ENCODE measurements around the gene TDRD7. TPM values are rescaled to one million over a fixed set of nuclear protein-coding genes. Genes with fewer than 3 reads are reported as not detected.

TDRD7 gene
- total and polyA plus RNA-seq, 2 donors (not counting 1 experiment from before 2014, with no cell fraction given) = 11.5 to 19.7 TPM

- Histone ChIP-seq H3K36me3 (replicated peaks in 1 of 2; ENCODE audit: control extremely low read depth in 1 of 2, control insufficient read depth in 1 of 2, extremely low read depth in 1 of 2, insufficient read depth in 2 of 2, low read length in 1 of 2) (peaks cover 1 to 27% of the 10 kb centered on the region in 2 experiments), H3K9ac (ENCODE audit: low read length) (no peak overlapping the region), H2AFZ (ENCODE audit: insufficient read depth, low read depth, low read length, poor library complexity, severe bottlenecking) (no peak overlapping the region), H4K20me1 (ENCODE audit: control insufficient read depth, insufficient read depth, low read length, poor library complexity, severe bottlenecking) (no peaks in the 10 kb centered on the region), H3K4me1 (ENCODE audit: control insufficient read depth in 2 of 2, insufficient read depth in 2 of 2, low read length in 2 of 2) (no peaks in the 10 kb centered on the region), H3K4me3 (ENCODE audit: control extremely low read depth in 1 of 5, extremely low read depth in 1 of 5, insufficient read depth in 1 of 5, low read depth in 2 of 5, low read length in 4 of 5) (no peak overlapping the region), H3K4me2 (replicated peaks; ENCODE audit: low read depth, low read length, poor library complexity, severe bottlenecking) (no peak overlapping the region), H3K79me2 (ENCODE audit: control insufficient read depth, insufficient read depth, low read length) (no peaks in the 10 kb centered on the region), H3K9me3 (ENCODE audit: control extremely low read depth in 1 of 3, control insufficient read depth in 2 of 3, insufficient read depth in 1 of 3, low read length in 2 of 3) (no peaks in the 10 kb centered on the region), H3K27me3 (replicated peaks in 1 of 4; ENCODE audit: control extremely low read depth in 1 of 4, control insufficient read depth in 3 of 4, insufficient read depth in 4 of 4, low read length in 3 of 4) (no peaks in the 10 kb centered on the region), H3K27ac (ENCODE audit: low read length in 2 of 2) (no peak overlapping the region)
- intact Hi-C loops (cut with micrococcal nuclease) = no loop called here
- H3K9me3 Mint-ChIP-seq (ENCODE audit: insufficient read depth) = no peaks in the 10 kb centered on the region
- DNase-seq (no peak), ATAC-seq (ENCODE audit: low read depth) (no peak)
- no peak overlapping the region for H3K4me3 Mint-ChIP-seq
- no peak overlapping the region for H3K27ac Mint-ChIP-seq
- ChIA-PET POLR2A (no interaction called here), CTCF (no interaction called here)
- no peaks in the 10 kb centered on the region for H3K27me3 Mint-ChIP-seq
- TF ChIP-seq, protein P1, sequence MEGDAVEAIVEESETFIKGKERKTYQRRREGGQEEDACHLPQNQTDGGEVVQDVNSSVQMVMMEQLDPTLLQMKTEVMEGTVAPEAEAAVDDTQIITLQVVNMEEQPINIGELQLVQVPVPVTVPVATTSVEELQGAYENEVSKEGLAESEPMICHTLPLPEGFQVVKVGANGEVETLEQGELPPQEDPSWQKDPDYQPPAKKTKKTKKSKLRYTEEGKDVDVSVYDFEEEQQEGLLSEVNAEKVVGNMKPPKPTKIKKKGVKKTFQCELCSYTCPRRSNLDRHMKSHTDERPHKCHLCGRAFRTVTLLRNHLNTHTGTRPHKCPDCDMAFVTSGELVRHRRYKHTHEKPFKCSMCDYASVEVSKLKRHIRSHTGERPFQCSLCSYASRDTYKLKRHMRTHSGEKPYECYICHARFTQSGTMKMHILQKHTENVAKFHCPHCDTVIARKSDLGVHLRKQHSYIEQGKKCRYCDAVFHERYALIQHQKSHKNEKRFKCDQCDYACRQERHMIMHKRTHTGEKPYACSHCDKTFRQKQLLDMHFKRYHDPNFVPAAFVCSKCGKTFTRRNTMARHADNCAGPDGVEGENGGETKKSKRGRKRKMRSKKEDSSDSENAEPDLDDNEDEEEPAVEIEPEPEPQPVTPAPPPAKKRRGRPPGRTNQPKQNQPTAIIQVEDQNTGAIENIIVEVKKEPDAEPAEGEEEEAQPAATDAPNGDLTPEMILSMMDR (IDR thresholded peaks at IDR 0.05) = no peak
- TF ChIP-seq EZH2 (IDR thresholded peaks at IDR 0.05; ENCODE audit: borderline replicate concordance, insufficient read depth, low read depth, low read length, poor library complexity, severe bottlenecking) = no peak
- H3K4me1 Mint-ChIP-seq = peaks cover 2% of the 10 kb centered on the region
Measured at GRCh38 chr9:97438666-97439065, 26.8 kb downstream of the TDRD7 start.

- Histone ChIP-seq H3K79me2 (ENCODE audit: control insufficient read depth, insufficient read depth, low read length) (no peaks in the 10 kb centered on the region), H3K4me1 (ENCODE audit: control insufficient read depth in 2 of 2, insufficient read depth in 2 of 2, low read length in 2 of 2) (no peaks in the 10 kb centered on the region), H3K27me3 (replicated peaks in 1 of 4; ENCODE audit: control extremely low read depth in 1 of 4, control insufficient read depth in 3 of 4, insufficient read depth in 4 of 4, low read length in 3 of 4) (no peaks in the 10 kb centered on the region), H3K4me2 (replicated peaks; ENCODE audit: low read depth, low read length, poor library complexity, severe bottlenecking) (no peak overlapping the region), H3K9ac (ENCODE audit: low read length) (no peak overlapping the region), H4K20me1 (ENCODE audit: control insufficient read depth, insufficient read depth, low read length, poor library complexity, severe bottlenecking) (no peaks in the 10 kb centered on the region), H3K9me3 (ENCODE audit: control extremely low read depth in 1 of 3, control insufficient read depth in 2 of 3, insufficient read depth in 1 of 3, low read length in 2 of 3) (no peaks in the 10 kb centered on the region), H3K36me3 (replicated peaks in 1 of 2; ENCODE audit: control extremely low read depth in 1 of 2, control insufficient read depth in 1 of 2, extremely low read depth in 1 of 2, insufficient read depth in 2 of 2, low read length in 1 of 2) (peaks cover 1 to 21% of the 10 kb centered on the region in 2 experiments), H2AFZ (ENCODE audit: insufficient read depth, low read depth, low read length, poor library complexity, severe bottlenecking) (no peak overlapping the region), H3K27ac (ENCODE audit: low read length in 2 of 2) (no peak overlapping the region), H3K4me3 (ENCODE audit: control extremely low read depth in 1 of 5, extremely low read depth in 1 of 5, insufficient read depth in 1 of 5, low read depth in 2 of 5, low read length in 4 of 5) (no peak overlapping the region)
- no peak for DNase-seq
- TF ChIP-seq, protein P1 (IDR thresholded peaks at IDR 0.05) = no peak
- TF ChIP-seq EZH2 (IDR thresholded peaks at IDR 0.05; ENCODE audit: borderline replicate concordance, insufficient read depth, low read depth, low read length, poor library complexity, severe bottlenecking) = no peak
- no peaks in the 10 kb centered on the region for H3K9me3 Mint-ChIP-seq (ENCODE audit: insufficient read depth)
- no peak for ATAC-seq (ENCODE audit: low read depth)
- WGBS (ENCODE audit: insufficient coverage) = no CpG with 5 or more reads among the region's 1 CpG
- H3K27me3 Mint-ChIP-seq = no peaks in the 10 kb centered on the region
- CTCF ChIA-PET = interaction anchor here (1.7 kb wide), 1 partner anchor 21 kb away, joined by 3 read pairs; no protein-coding TSS in a partner anchor
- H3K4me1 Mint-ChIP-seq = no peaks in the 10 kb centered on the region
- POLR2A ChIA-PET = no interaction called here
- no peak overlapping the region for H3K27ac Mint-ChIP-seq
- intact Hi-C loops (cut with micrococcal nuclease) = no loop called here
- H3K4me3 Mint-ChIP-seq = no peak overlapping the region
Measured at GRCh38 chr9:97440160-97440559, 28.3 kb downstream of the TDRD7 start.

All from B cell (primary cell).